GM23338 (cell line): Measurements from ENCODE around the gene S100A7. TPM values are rescaled to one million over a fixed set of nuclear protein-coding genes. Genes with fewer than 3 reads are reported as not detected.

Source experiments
- ATAC-seq: fragments of 200-7000 bp; cut with Tn5 transposase; 3 replicates; pipeline ENCODE4 v1.9.1; 2020
- DNase-seq: peaks from one replicate; pipeline ENCODE4 v3.0.0-alpha.2; 2015; ENCODE audit warnings: low spot score
- H2AFZ ChIP-seq: fragments of 200-600 bp; sonication (generic); 2 replicates; pipeline ENCODE4 v1.8.0; 2016; ENCODE audit warnings: antibody characterized with exemption, mild to moderate bottlenecking, moderate library complexity
- H3F3A ChIP-seq: fragments of 200-600 bp; sonication (generic); replicated peaks from 2 replicates; pipeline ENCODE4 v1.8.0; 2017; ENCODE audit warnings: antibody characterized with exemption, mixed run types, low read depth
- H3K27ac ChIP-seq: fragments of 200-600 bp; sonication (generic); 2 replicates; pipeline ENCODE4 v1.6.1; 2016; ENCODE audit warnings: low read depth
- H3K27me3 ChIP-seq: fragments of 200-600 bp; sonication (generic); 2 replicates; pipeline ENCODE4 v1.8.0; 2016; ENCODE audit warnings: mild to moderate bottlenecking, mixed run types, moderate library complexity; ENCODE audit not compliant: insufficient read depth
- H3K36me3 ChIP-seq: fragments of 200-600 bp; sonication (generic); 2 replicates; pipeline ENCODE4 v1.8.0; 2016; ENCODE audit warnings: mild to moderate bottlenecking; ENCODE audit not compliant: insufficient read depth
- H3K4me1 ChIP-seq: fragments of 200-600 bp; sonication (generic); 2 replicates; pipeline ENCODE4 v1.8.0; 2016; ENCODE audit warnings: mild to moderate bottlenecking, moderate library complexity; ENCODE audit not compliant: insufficient read depth
- H3K4me2 ChIP-seq: fragments of 200-600 bp; sonication (generic); 2 replicates; pipeline ENCODE4 v1.7.1; 2017; ENCODE audit warnings: mixed run types
- H3K4me3 ChIP-seq: fragments of 200-600 bp; sonication (generic); 2 replicates; pipeline ENCODE4 v1.6.1; 2016; ENCODE audit warnings: mixed run types
- H3K79me2 ChIP-seq: fragments of 200-600 bp; sonication (generic); replicated peaks from 2 replicates; pipeline ENCODE4 v1.8.0; 2017; ENCODE audit warnings: mild to moderate bottlenecking; ENCODE audit not compliant: insufficient read depth
- H3K9me2 ChIP-seq: fragments of 200-600 bp; sonication (generic); 2 replicates; pipeline ENCODE4 v1.8.0; 2017; ENCODE audit not compliant: insufficient read depth
- H4K20me1 ChIP-seq: fragments of 200-600 bp; sonication (generic); replicated peaks from 2 replicates; pipeline ENCODE4 v1.8.0; 2017; ENCODE audit warnings: mild to moderate bottlenecking; ENCODE audit not compliant: insufficient read depth
- H3K27ac Mint-ChIP-seq: 2 replicates; pipeline ENCODE4 v1.8.0; 2020; ENCODE audit warnings: inconsistent platforms, mild to moderate bottlenecking, moderate library complexity, mixed read lengths
- H3K27me3 Mint-ChIP-seq: 3 replicates; pipeline ENCODE4 v1.8.0; 2022; ENCODE audit warnings: low read depth, mild to moderate bottlenecking, moderate library complexity, mixed read lengths, inconsistent platforms; ENCODE audit not compliant: insufficient read depth, poor library complexity
- H3K36me3 Mint-ChIP-seq: 3 replicates; pipeline ENCODE4 v1.8.0; 2021; ENCODE audit warnings: low read depth, mild to moderate bottlenecking, inconsistent platforms, moderate library complexity, mixed read lengths
- H3K4me1 Mint-ChIP-seq: 3 replicates; pipeline ENCODE4 v1.8.0; 2020; ENCODE audit warnings: mild to moderate bottlenecking, inconsistent platforms, mixed read lengths
- H3K4me3 Mint-ChIP-seq: 3 replicates; pipeline ENCODE4 v1.8.0; 2021; ENCODE audit warnings: moderate library complexity, mild to moderate bottlenecking, inconsistent platforms, mixed read lengths
- H3K9me3 Mint-ChIP-seq: 3 replicates; pipeline ENCODE4 v1.8.0; 2020; ENCODE audit warnings: moderate library complexity, mild to moderate bottlenecking, inconsistent platforms, mixed read lengths
- CREB1 ChIP-seq: fragments of 250-450 bp; sonication (Bioruptor Pico); IDR thresholded peaks from 2 replicates; pipeline ENCODE4 v1.5.0; 2020; ENCODE audit warnings: low read depth, mild to moderate bottlenecking, moderate library complexity
- CTCF ChIP-seq, 2 experiments: fragments of 200-600 bp in 1 of 2; sonication (generic) in 1 of 2; conservative IDR thresholded peaks; 2 replicates each; pipeline versions ENCODE4 v1.5.1 to v1.6.1; 2016 to 2017; ENCODE audit warnings: antibody characterized with exemption in 2 of 2, low read depth in 2 of 2, mild to moderate bottlenecking in 2 of 2, moderate library complexity in 1 of 2
- ETS1 ChIP-seq: IDR thresholded peaks from 2 replicates; pipeline ENCODE4 v1.6.1; 2016; ENCODE audit warnings: antibody characterized with exemption
- EZH2 ChIP-seq: fragments of 200-600 bp; sonication (generic); IDR thresholded peaks from one replicate; pipeline ENCODE4 v1.8.0; 2017; ENCODE audit warnings: antibody characterized with exemption, mild to moderate bottlenecking, low read depth; ENCODE audit not compliant: unreplicated experiment
- EZH2phosphoT487 ChIP-seq: fragments of 200-600 bp; sonication (generic); IDR thresholded peaks from one replicate; pipeline ENCODE4 v1.8.1; 2018; ENCODE audit warnings: antibody characterized with exemption; ENCODE audit not compliant: unreplicated experiment
- JUNB ChIP-seq: IDR thresholded peaks from one replicate; pipeline ENCODE4 v1.6.1; 2016; ENCODE audit warnings: antibody characterized with exemption; ENCODE audit not compliant: unreplicated experiment
- NANOG ChIP-seq: IDR thresholded peaks from 2 replicates; pipeline ENCODE4 v1.6.1; 2016; ENCODE audit warnings: antibody characterized with exemption, borderline replicate concordance
- POLR2AphosphoS5 ChIP-seq: IDR thresholded peaks from 2 replicates; pipeline ENCODE4 v1.6.1; 2016; ENCODE audit warnings: antibody characterized with exemption, low read depth
- STAT1 ChIP-seq: IDR thresholded peaks from one replicate; pipeline ENCODE4 v1.6.1; 2016; ENCODE audit warnings: antibody characterized with exemption; ENCODE audit not compliant: unreplicated experiment
- ZNF114 ChIP-seq: fragments of 250-450 bp; sonication (Bioruptor Pico); IDR thresholded peaks from 2 replicates; pipeline ENCODE4 v1.5.0; 2020; ENCODE audit warnings: mild to moderate bottlenecking, moderate library complexity
- ZNF331 ChIP-seq: fragments of 250-450 bp; sonication (Bioruptor Pico); IDR thresholded peaks from 2 replicates; pipeline ENCODE4 v1.5.0; 2020; ENCODE audit warnings: low read depth, mild to moderate bottlenecking, moderate library complexity
- ZNF462 ChIP-seq: fragments of 250-450 bp; sonication (Bioruptor Pico); IDR thresholded peaks from 2 replicates; pipeline ENCODE4 v1.5.0; 2020; ENCODE audit warnings: mild to moderate bottlenecking, moderate library complexity
- polyA plus RNA-seq: library from polyadenylated mRNA; unstranded; fragments of >200 nt; fragmentation: Nextera tagmentation; extraction: Ambion mirVana; gene quantifications from 2 replicates; pipeline ENCODE4 v1.2.1, GENCODE V29; 2016
- total RNA-seq: library from RNA; depleted of rRNA; stranded (reverse); fragments of >200 nt; shearing (Covaris generic); gene quantifications from 2 replicates; pipeline ENCODE4 v1.2.3, GENCODE V29; 2014
- TF ChIP-seq, protein P1 (sequence below): IDR thresholded peaks from one replicate; pipeline ENCODE4 v1.6.1; 2018; ENCODE audit warnings: antibody characterized with exemption; ENCODE audit not compliant: unreplicated experiment

The S100A7 gene
- total and polyA plus RNA-seq, 2 experiments from 2014 or later: not detected

DNA sequence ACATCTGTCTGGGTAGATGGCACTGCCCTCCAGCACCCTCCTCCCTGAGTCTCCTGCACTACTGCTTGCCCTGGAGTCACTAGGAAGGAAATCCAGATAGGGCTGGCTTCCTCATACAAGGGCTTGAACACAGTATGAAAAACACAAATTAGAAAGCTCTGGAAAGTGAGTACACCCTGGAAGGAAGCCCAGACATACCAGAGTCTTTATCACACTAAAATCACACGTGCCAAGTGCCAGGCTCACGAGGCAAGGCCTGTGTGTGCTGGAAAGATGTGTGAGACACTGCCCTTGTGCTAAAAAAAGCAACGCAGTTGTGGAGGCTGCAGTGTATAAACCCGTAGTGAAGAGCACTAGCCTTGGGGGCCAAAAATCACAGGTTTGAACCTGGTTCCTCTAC, 28.3 kb upstream of the S100A7 start:
- H3K36me3 Mint-ChIP-seq: no peaks in the 10 kb centered on the region
- H2AFZ ChIP-seq: 0 out of 2 replicates have a peak overlapping the region, but pooled peaks have one; percentile 43
- no peaks in the 10 kb centered on the region for H3K79me2 ChIP-seq
- H3K9me2 ChIP-seq: no peaks in the 10 kb centered on the region
- H4K20me1 ChIP-seq: no peaks in the 10 kb centered on the region
- peaks cover 27% of the 10 kb centered on the region for H3K4me1 Mint-ChIP-seq
- H3K4me1 ChIP-seq: 0 out of 2 replicates have a peak, but pooled peaks cover 9% of the 10 kb centered on the region
- H3K4me2 ChIP-seq: no peak overlapping the region
- no peak overlapping the region for H3K4me3 Mint-ChIP-seq
- DNase-seq (no peak), ATAC-seq (no peak)
- H3K36me3 ChIP-seq: no peaks in the 10 kb centered on the region
- TF ChIP-seq ZNF462 (CRISPR knock-in tag) (no peak), ZNF114 (no peak), ZNF331 (CRISPR knock-in tag) (no peak), POLR2AphosphoS5 (no peak), JUNB (no peak), CTCF (conservative IDR thresholded peaks at IDR 0.05; ENCODE audit: low read depth in 2 of 2) (no peak), EZH2 (no peak), ETS1 (no peak), STAT1 (no peak), CREB1 (CRISPR knock-in tag) (no peak), EZH2phosphoT487 (no peak), NANOG (no peak)
- TF ChIP-seq, protein P1, sequence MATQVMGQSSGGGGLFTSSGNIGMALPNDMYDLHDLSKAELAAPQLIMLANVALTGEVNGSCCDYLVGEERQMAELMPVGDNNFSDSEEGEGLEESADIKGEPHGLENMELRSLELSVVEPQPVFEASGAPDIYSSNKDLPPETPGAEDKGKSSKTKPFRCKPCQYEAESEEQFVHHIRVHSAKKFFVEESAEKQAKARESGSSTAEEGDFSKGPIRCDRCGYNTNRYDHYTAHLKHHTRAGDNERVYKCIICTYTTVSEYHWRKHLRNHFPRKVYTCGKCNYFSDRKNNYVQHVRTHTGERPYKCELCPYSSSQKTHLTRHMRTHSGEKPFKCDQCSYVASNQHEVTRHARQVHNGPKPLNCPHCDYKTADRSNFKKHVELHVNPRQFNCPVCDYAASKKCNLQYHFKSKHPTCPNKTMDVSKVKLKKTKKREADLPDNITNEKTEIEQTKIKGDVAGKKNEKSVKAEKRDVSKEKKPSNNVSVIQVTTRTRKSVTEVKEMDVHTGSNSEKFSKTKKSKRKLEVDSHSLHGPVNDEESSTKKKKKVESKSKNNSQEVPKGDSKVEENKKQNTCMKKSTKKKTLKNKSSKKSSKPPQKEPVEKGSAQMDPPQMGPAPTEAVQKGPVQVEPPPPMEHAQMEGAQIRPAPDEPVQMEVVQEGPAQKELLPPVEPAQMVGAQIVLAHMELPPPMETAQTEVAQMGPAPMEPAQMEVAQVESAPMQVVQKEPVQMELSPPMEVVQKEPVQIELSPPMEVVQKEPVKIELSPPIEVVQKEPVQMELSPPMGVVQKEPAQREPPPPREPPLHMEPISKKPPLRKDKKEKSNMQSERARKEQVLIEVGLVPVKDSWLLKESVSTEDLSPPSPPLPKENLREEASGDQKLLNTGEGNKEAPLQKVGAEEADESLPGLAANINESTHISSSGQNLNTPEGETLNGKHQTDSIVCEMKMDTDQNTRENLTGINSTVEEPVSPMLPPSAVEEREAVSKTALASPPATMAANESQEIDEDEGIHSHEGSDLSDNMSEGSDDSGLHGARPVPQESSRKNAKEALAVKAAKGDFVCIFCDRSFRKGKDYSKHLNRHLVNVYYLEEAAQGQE: no peak
- H3K4me3 ChIP-seq: no peak overlapping the region
- H3K27me3 Mint-ChIP-seq: no peaks in the 10 kb centered on the region
- H3F3A ChIP-seq: no peaks in the 10 kb centered on the region
- no peak overlapping the region for H3K27ac ChIP-seq
- no peaks in the 10 kb centered on the region for H3K9me3 Mint-ChIP-seq
- no peaks in the 10 kb centered on the region for H3K27me3 ChIP-seq
- H3K27ac Mint-ChIP-seq: no peak overlapping the region
